Fibroblast of lung (primary cell): ENCODE results near the gene FCRL1. TPM values are rescaled to one million over a fixed set of nuclear protein-coding genes. Genes with fewer than 3 reads are reported as not detected.

ENCODE experiments used
- DNase-seq, 2 donors: peaks; one replicate each; pipeline versions ENCODE4 v3.0.0 to v3.0.0-alpha.2; 2010; ENCODE audit warnings: low read depth in 2 of 2
- H2AFZ ChIP-seq: 2 replicates; pipeline ENCODE4 v1.5.1; 2012; ENCODE audit warnings: low read length, control low read depth, inconsistent platforms
- H3K27ac ChIP-seq: 2 replicates; pipeline ENCODE4 v1.5.1; 2011; ENCODE audit warnings: low read length, control low read depth; ENCODE audit not compliant: insufficient read depth
- H3K27me3 ChIP-seq: 2 replicates; pipeline ENCODE4 v1.5.1; 2011; ENCODE audit warnings: mild to moderate bottlenecking, low read length; ENCODE audit not compliant: control insufficient read depth, insufficient read depth
- H3K36me3 ChIP-seq: 2 replicates; pipeline ENCODE4 v1.5.1; 2011; ENCODE audit warnings: low read length; ENCODE audit not compliant: control insufficient read depth, insufficient read depth
- H3K4me1 ChIP-seq: 2 replicates; pipeline ENCODE4 v1.5.1; 2011; ENCODE audit warnings: low read length; ENCODE audit not compliant: control insufficient read depth, insufficient read depth; ENCODE audit errors: extremely low read depth
- H3K4me2 ChIP-seq: 2 replicates; pipeline ENCODE4 v1.5.1; 2011; ENCODE audit warnings: low read length, control low read depth; ENCODE audit not compliant: insufficient read depth; ENCODE audit errors: extremely low read depth
- H3K4me3 ChIP-seq, 4 experiments: fragments of 200-600 bp in 1 of 4; sonication (generic) in 1 of 4; replicated peaks in 1 of 4; 2 replicates each; pipeline ENCODE4 v1.5.1; 2011 to 2016; ENCODE audit warnings: low read length in 4 of 4, low read depth in 3 of 4, mild to moderate bottlenecking in 3 of 4, control low read depth in 2 of 4, inconsistent platforms in 1 of 4, mixed read lengths in 1 of 4; ENCODE audit not compliant: insufficient read depth in 1 of 4; ENCODE audit errors: control extremely low read depth in 1 of 4
- H3K79me2 ChIP-seq: 2 replicates; pipeline ENCODE4 v1.5.1; 2012; ENCODE audit warnings: mild to moderate bottlenecking, low read length, inconsistent platforms; ENCODE audit not compliant: control insufficient read depth, insufficient read depth
- H3K9ac ChIP-seq: 2 replicates; pipeline ENCODE4 v1.5.1; 2011; ENCODE audit warnings: mild to moderate bottlenecking, low read length, control low read depth; ENCODE audit not compliant: insufficient read depth
- H3K9me3 ChIP-seq: 2 replicates; pipeline ENCODE4 v1.5.1; 2012; ENCODE audit warnings: low read depth, low read length; ENCODE audit not compliant: control insufficient read depth, insufficient read depth
- H4K20me1 ChIP-seq: 2 replicates; pipeline ENCODE4 v1.5.1; 2011; ENCODE audit warnings: low read length; ENCODE audit not compliant: control insufficient read depth, insufficient read depth; ENCODE audit errors: extremely low read depth
- CTCF ChIP-seq, 2 donors: IDR thresholded peaks in 1 of 2; conservative IDR thresholded peaks in 1 of 2; 1 replicate in 1 of 2; 2 replicates in 1 of 2; pipeline ENCODE4 v1.5.1; 2011 to 2012; ENCODE audit warnings: low read length in 2 of 2, control low read depth in 1 of 2, inconsistent platforms in 1 of 2, low read depth in 1 of 2, mild to moderate bottlenecking in 1 of 2
- EZH2 ChIP-seq: IDR thresholded peaks from 2 replicates; pipeline ENCODE4 v1.5.1; 2012; ENCODE audit warnings: low read length, control low read depth, mild to moderate bottlenecking; ENCODE audit errors: missing control alignments
- polyA plus RNA-seq, 2 donors: library from polyadenylated mRNA; depleted of rRNA in 1 of 2; stranded (reverse) in 1 of 2; unstranded in 1 of 2; fragments of >200 nt; gene quantifications; 2 replicates each; pipeline ENCODE4 v1.2.1, GENCODE V29; 2011 to 2012; ENCODE audit warnings: missing spikeins in 1 of 2
- total RNA-seq: library from RNA; depleted of rRNA; stranded (reverse); fragments of >200 nt; gene quantifications from 2 replicates; pipeline ENCODE4 v1.2.1, GENCODE V29; 2014

FCRL1 gene
- total and polyA plus RNA-seq, 2 donors (not counting 1 experiment from before 2014, with no cell fraction given) = not detected

- Histone ChIP-seq H4K20me1 (no peaks in the 10 kb centered on the region), H3K27me3 (no peaks in the 10 kb centered on the region), H3K79me2 (no peaks in the 10 kb centered on the region), H3K9ac (no peak overlapping the region), H3K9me3 (no peaks in the 10 kb centered on the region), H3K4me1 (no peaks in the 10 kb centered on the region), H3K36me3 (no peaks in the 10 kb centered on the region), H3K27ac (no peak overlapping the region), H3K4me2 (no peak overlapping the region), H3K4me3 (no peak overlapping the region), H2AFZ (no peak overlapping the region)
- DNase-seq = no peak
- TF ChIP-seq CTCF (conservative IDR thresholded peaks at IDR 0.05 in 1 of 2, IDR thresholded peaks at IDR 0.05 in 1 of 2; ENCODE audit: low read depth in 1 of 2, low read length in 2 of 2) (no peak), EZH2 (no peak)
Measured at GRCh38 chr1:157844089-157844830, 24.3 kb upstream of the FCRL1 start.

- Histone ChIP-seq H2AFZ (no peak overlapping the region), H3K79me2 (no peaks in the 10 kb centered on the region), H4K20me1 (no peaks in the 10 kb centered on the region), H3K4me3 (no peak overlapping the region), H3K4me2 (no peak overlapping the region), H3K36me3 (no peaks in the 10 kb centered on the region), H3K9me3 (no peaks in the 10 kb centered on the region), H3K27ac (no peak overlapping the region), H3K27me3 (no peaks in the 10 kb centered on the region), H3K4me1 (no peaks in the 10 kb centered on the region), H3K9ac (no peak overlapping the region)
- DNase-seq = no peak
- TF ChIP-seq EZH2 = no peak
- TF ChIP-seq CTCF (conservative IDR thresholded peaks at IDR 0.05 in 1 of 2, IDR thresholded peaks at IDR 0.05 in 1 of 2; ENCODE audit: low read depth in 1 of 2, low read length in 2 of 2) = no peak
Measured at GRCh38 chr1:157842939-157843338, 23.0 kb upstream of the FCRL1 start.

- H3K36me3 ChIP-seq = no peaks in the 10 kb centered on the region
- no peak within 1 kb of the TSS for H2AFZ ChIP-seq
- H4K20me1 ChIP-seq = no peaks in the 10 kb centered on the region
- H3K9me3 ChIP-seq = no peaks in the 10 kb centered on the region
- H3K27me3 ChIP-seq = no peaks in the 10 kb centered on the region
- H3K79me2 ChIP-seq = no peaks in the 10 kb centered on the region
- TF ChIP-seq EZH2 = no peak
- TF ChIP-seq CTCF (conservative IDR thresholded peaks at IDR 0.05 in 1 of 2, IDR thresholded peaks at IDR 0.05 in 1 of 2; ENCODE audit: low read depth in 1 of 2, low read length in 2 of 2) = no peak
- H3K4me2 ChIP-seq = no peak within 1 kb of the TSS
- no peak for DNase-seq
- no peak within 1 kb of the TSS for H3K27ac ChIP-seq
- no peak within 1 kb of the TSS for H3K9ac ChIP-seq
- no peak within 1 kb of the TSS for H3K4me3 ChIP-seq
- H3K4me1 ChIP-seq = no peaks in the 10 kb centered on the region
Measured at GRCh38 chr1:157841708-157842107, 21.8 kb upstream of the FCRL1 start, which contains the start of gene CD5L. Gene CD5L, minus strand, starts transcription at chr1:157841808. Its CDS starts 107 bp downstream, at chr1:157841701.
